GM21423 (cell line): ENCODE data around the gene DDAH1.
A peak's percentile ranks its signal among the peaks of the same experiment; 100 is the strongest.

Experiments used
- ATAC-seq: cut with Tn5 transposase; IDR thresholded peaks from one replicate; pipeline ENCODE4 v1.9.1; 2021; ENCODE audit warnings: mild to moderate bottlenecking, moderate library complexity; ENCODE audit not compliant: unreplicated experiment

The DDAH1 gene

GRCh38 chr1:85278853-85279314 lies 186.1 kb downstream of the DDAH1 start:
- no peak for ATAC-seq

- ATAC-seq, result no peak
These were observed 187.2 kb downstream of the DDAH1 start for GRCh38 chr1:85277802-85278201.

- no peak for ATAC-seq
These were observed 187.8 kb downstream of the DDAH1 start for GRCh38 chr1:85276978-85277639.

- ATAC-seq, result peak; percentile 96
These were observed 188.6 kb downstream of the DDAH1 start, which contains the start of gene BCL10 for GRCh38 chr1:85276215-85276977. TSS of gene BCL10 (minus strand) at chr1:85276632. CDS start at chr1:85276352, 280 bp downstream.

- no peak for ATAC-seq
These were observed 189.2 kb downstream of the DDAH1 start for GRCh38 chr1:85275701-85276214.

- ATAC-seq, result no peak
These were observed 189.9 kb downstream of the DDAH1 start for GRCh38 chr1:85274969-85275453.

GRCh38 chr1:85273397-85273796 lies 191.6 kb downstream of the DDAH1 start:
- no peak for ATAC-seq

GRCh38 chr1:85268801-85269585 lies 196.0 kb downstream of the DDAH1 start:
- ATAC-seq, result no peak
